H1 (cell line): Measurements from ENCODE around the gene ADGRF5. TPM values are rescaled to one million over a fixed set of nuclear protein-coding genes. Genes with fewer than 3 reads are reported as not detected.

ENCODE experiments used
- CTCF ChIA-PET: fragments of 300-600 bp; sonication (Branson Sonifier 250); formaldehyde crosslinking; loops from one replicate; lab custom pipeline; 2021; ENCODE audit not compliant: partially characterized antibody; lab: Charles Lee
- POLR2A ChIA-PET: fragments of 300-600 bp; sonication (Branson Sonifier 250); formaldehyde crosslinking; loops from one replicate; lab custom pipeline; 2021; ENCODE audit warnings: inconsistent platforms; ENCODE audit not compliant: partially characterized antibody; lab: Charles Lee
- DNase-seq, 2 experiments: peaks; one replicate each; pipeline versions ENCODE4 v3.0.0 to v3.0.0-alpha.2; 2010 to 2022; ENCODE audit warnings: low spot score in 2 of 2, low read depth in 1 of 2, mixed read lengths in 1 of 2
- FAIRE-seq: peaks from 2 replicates; lab custom pipeline; 2011; peaks lifted over from hg19 to GRCh38; lab: Jason Lieb, UNC
- H2AFZ ChIP-seq: 2 replicates; pipeline ENCODE4 v1.8.1; 2012; ENCODE audit warnings: low read length, inconsistent platforms
- H2AK5ac ChIP-seq: 2 replicates; pipeline ENCODE4 v1.6.1; 2013; ENCODE audit warnings: low read depth, low read length
- H2BK120ac ChIP-seq: replicated peaks from 2 replicates; pipeline ENCODE3; 2013; ENCODE audit warnings: low read depth, low read length, inconsistent platforms
- H2BK12ac ChIP-seq: 2 replicates; pipeline ENCODE4 v1.6.1; 2013; ENCODE audit warnings: low read depth, low read length
- H2BK15ac ChIP-seq: 2 replicates; pipeline ENCODE4 v1.6.1; 2013; ENCODE audit warnings: low read length
- H2BK20ac ChIP-seq: 2 replicates; pipeline ENCODE4 v1.6.1; 2013; ENCODE audit warnings: low read length
- H2BK5ac ChIP-seq: 2 replicates; pipeline ENCODE4 v1.6.1; 2013; ENCODE audit warnings: low read depth, low read length
- H3K14ac ChIP-seq: 2 replicates; pipeline ENCODE4 v1.6.1; 2013; ENCODE audit warnings: inconsistent platforms; ENCODE audit not compliant: insufficient read length
- H3K18ac ChIP-seq: 2 replicates; pipeline ENCODE4 v1.6.1; 2013; ENCODE audit warnings: low read length; ENCODE audit errors: extremely low read depth
- H3K23ac ChIP-seq: 2 replicates; pipeline ENCODE4 v1.6.1; 2013; ENCODE audit warnings: inconsistent platforms; ENCODE audit not compliant: insufficient read length
- H3K23me2 ChIP-seq: 2 replicates; pipeline ENCODE4 v1.6.1; 2013; ENCODE audit warnings: low read depth, low read length
- H3K27ac ChIP-seq: 2 replicates; pipeline ENCODE4 v1.6.1; 2011; ENCODE audit warnings: low read depth, low read length, inconsistent platforms
- H3K27me3 ChIP-seq, 4 experiments: replicated peaks in 1 of 4; 1 replicate in 1 of 4; 2 replicates in 3 of 4; pipeline versions ENCODE4 v1.6.1 to v1.8.1; 2011 to 2013; ENCODE audit warnings: low read length in 3 of 4, mild to moderate bottlenecking in 3 of 4, inconsistent platforms in 2 of 4, mixed read lengths in 2 of 4, moderate library complexity in 1 of 4; ENCODE audit not compliant: control insufficient read depth in 3 of 4, insufficient read depth in 3 of 4; ENCODE audit errors: extremely low read depth in 1 of 4
- H3K36me3 ChIP-seq, 4 experiments: 2 replicates each; pipeline versions ENCODE4 v1.6.1 to v1.8.1; 2011 to 2013; ENCODE audit warnings: mild to moderate bottlenecking in 4 of 4, low read length in 3 of 4, moderate library complexity in 2 of 4, control low read depth in 1 of 4, inconsistent platforms in 1 of 4; ENCODE audit not compliant: insufficient read depth in 4 of 4, control insufficient read depth in 2 of 4
- H3K4ac ChIP-seq: replicated peaks from 2 replicates; pipeline ENCODE3; 2013; ENCODE audit warnings: low read length, low read depth, mixed read lengths, inconsistent platforms; ENCODE audit not compliant: insufficient read length
- H3K4me1 ChIP-seq, 4 experiments: replicated peaks in 1 of 4; 1 replicate in 1 of 4; 2 replicates in 3 of 4; pipeline versions ENCODE4 v1.6.1 to v1.8.1; 2011 to 2013; ENCODE audit warnings: low read length in 3 of 4, inconsistent platforms in 2 of 4, mixed read lengths in 1 of 4; ENCODE audit not compliant: insufficient read depth in 4 of 4, control insufficient read depth in 3 of 4
- H3K4me2 ChIP-seq, 2 experiments: 2 replicates each; pipeline versions ENCODE4 v1.6.1 to v1.8.1; 2011 to 2013; ENCODE audit warnings: low read depth in 2 of 2, low read length in 2 of 2, control low read depth in 1 of 2, inconsistent platforms in 1 of 2, mild to moderate bottlenecking in 1 of 2; ENCODE audit not compliant: insufficient read depth in 1 of 2
- H3K4me3 ChIP-seq, 4 experiments: fragments of 200-600, 300-600 bp in 1 of 4; sonication (generic), shearing (Covaris generic), sonication (Bioruptor Twin) in 1 of 4; 2 replicates each; pipeline versions ENCODE4 v1.5.1 to v1.8.1; 2011 to 2016; ENCODE audit warnings: low read length in 4 of 4, low read depth in 3 of 4, control low read depth in 2 of 4, inconsistent platforms in 2 of 4, mild to moderate bottlenecking in 2 of 4, mixed read lengths in 1 of 4, moderate library complexity in 1 of 4; ENCODE audit not compliant: insufficient read depth in 2 of 4; ENCODE audit errors: extremely low read depth in 1 of 4
- H3K56ac ChIP-seq: replicated peaks from 2 replicates; pipeline ENCODE3; 2013; ENCODE audit warnings: low read depth, mild to moderate bottlenecking, mixed read lengths, low read length, inconsistent platforms; ENCODE audit not compliant: insufficient read length
- H3K79me1 ChIP-seq: 2 replicates; pipeline ENCODE4 v1.6.1; 2013; ENCODE audit warnings: low read depth, low read length, control low read depth
- H3K79me2 ChIP-seq, 2 experiments: 2 replicates each; pipeline versions ENCODE4 v1.6.1 to v1.8.1; 2012 to 2013; ENCODE audit warnings: low read length in 2 of 2, mild to moderate bottlenecking in 2 of 2, inconsistent platforms in 1 of 2; ENCODE audit not compliant: insufficient read depth in 2 of 2, control insufficient read depth in 1 of 2
- H3K9ac ChIP-seq, 4 experiments: replicated peaks in 1 of 4; 1 replicate in 1 of 4; 2 replicates in 3 of 4; pipeline versions ENCODE4 v1.6.1 to v1.8.1; 2011 to 2013; ENCODE audit warnings: low read depth in 3 of 4, low read length in 3 of 4, control low read depth in 2 of 4, mild to moderate bottlenecking in 2 of 4, moderate library complexity in 2 of 4, inconsistent platforms in 1 of 4; ENCODE audit errors: extremely low read depth in 1 of 4
- H3K9me3 ChIP-seq, 2 experiments: 2 replicates each; pipeline versions ENCODE4 v1.6.1 to v1.8.1; 2012 to 2013; ENCODE audit warnings: mild to moderate bottlenecking in 2 of 2, moderate library complexity in 2 of 2, control low read depth in 1 of 2, inconsistent platforms in 1 of 2, low read depth in 1 of 2, low read length in 1 of 2, mixed read lengths in 1 of 2; ENCODE audit not compliant: insufficient read depth in 2 of 2
- H4K20me1 ChIP-seq, 2 experiments: replicated peaks in 1 of 2; 2 replicates each; pipeline versions ENCODE3 to v1.8.1; 2011 to 2013; ENCODE audit warnings: inconsistent platforms in 2 of 2, low read length in 2 of 2, mild to moderate bottlenecking in 1 of 2; ENCODE audit not compliant: insufficient read depth in 2 of 2, control insufficient read depth in 1 of 2
- H4K5ac ChIP-seq: 2 replicates; pipeline ENCODE4 v1.6.1; 2013; ENCODE audit warnings: low read length, low read depth, mixed read lengths, inconsistent platforms; ENCODE audit not compliant: insufficient read length
- H4K8ac ChIP-seq: 2 replicates; pipeline ENCODE4 v1.8.0; 2013; ENCODE audit warnings: mild to moderate bottlenecking, moderate library complexity, low read length, inconsistent platforms; ENCODE audit not compliant: insufficient read depth; ENCODE audit errors: extremely low read depth
- H4K91ac ChIP-seq: replicated peaks from 2 replicates; pipeline ENCODE3; 2013; ENCODE audit warnings: low read length, mixed read lengths, inconsistent platforms; ENCODE audit not compliant: insufficient read length
- CBX5 ChIP-seq: fragments of 300-800, 300-1000 bp; sonication (generic); IDR thresholded peaks from 2 replicates; pipeline ENCODE4 v1.7.1; 2016; ENCODE audit warnings: antibody characterized with exemption, low read length, low read depth
- CBX8 ChIP-seq: fragments of 300-800, 300-1000 bp; sonication (generic); IDR thresholded peaks from 2 replicates; pipeline ENCODE4 v1.7.1; 2016; ENCODE audit warnings: low read depth, low read length, borderline replicate concordance
- CHD1 ChIP-seq: IDR thresholded peaks from 2 replicates; pipeline ENCODE4 v1.6.1; 2012; ENCODE audit warnings: low read depth, low read length, improper control_type of control experiment
- CHD2 ChIP-seq: IDR thresholded peaks from 2 replicates; pipeline ENCODE4 v1.6.1; 2012; ENCODE audit warnings: low read length, improper control_type of control experiment
- CTBP2 ChIP-seq: IDR thresholded peaks from 2 replicates; pipeline ENCODE4 v1.7.0; 2011; ENCODE audit warnings: borderline replicate concordance, mild to moderate bottlenecking, moderate library complexity, mixed read lengths, low read length; ENCODE audit not compliant: insufficient read depth, insufficient read length
- KDM1A ChIP-seq: fragments of 200-600, 300-600 bp; sonication (generic); IDR thresholded peaks from 2 replicates; pipeline ENCODE4 v1.7.1; 2016; ENCODE audit warnings: mild to moderate bottlenecking, low read length, borderline replicate concordance
- KDM4A ChIP-seq: IDR thresholded peaks from one replicate; pipeline ENCODE4 v1.7.1; 2012; ENCODE audit warnings: low read depth, mild to moderate bottlenecking, moderate library complexity, low read length, inconsistent platforms; ENCODE audit not compliant: severe bottlenecking
- RFX5 ChIP-seq: IDR thresholded peaks from 2 replicates; pipeline ENCODE4 v1.6.1; 2011; ENCODE audit warnings: low read depth, low read length, improper control_type of control experiment, borderline replicate concordance
- RXRA ChIP-seq: IDR thresholded peaks from 2 replicates; pipeline ENCODE4 v1.6.1; 2011; ENCODE audit warnings: low read depth, mild to moderate bottlenecking, low read length, moderate library complexity; ENCODE audit not compliant: insufficient read depth
- SIN3A ChIP-seq, 2 experiments: IDR thresholded peaks in 1 of 2; conservative IDR thresholded peaks in 1 of 2; 2 replicates each; pipeline ENCODE4 v1.6.1; 2011 to 2012; ENCODE audit warnings: low read length in 2 of 2, improper control_type of control experiment in 1 of 2, low read depth in 1 of 2, mild to moderate bottlenecking in 1 of 2
- SIRT6 ChIP-seq: IDR thresholded peaks from one replicate; pipeline ENCODE4 v1.7.1; 2012; ENCODE audit warnings: low read length, inconsistent platforms
- SIX5 ChIP-seq: IDR thresholded peaks from 2 replicates; pipeline ENCODE4 v1.6.1; 2011; ENCODE audit warnings: mild to moderate bottlenecking, low read depth, low read length
- WGBS, 2 experiments: shearing (Covaris generic) in 1 of 2; methylation state at CpG; one replicate each; pipeline versions ENCODE4 v1.1.6 to v1.1.7; 2013 to 2015; ENCODE audit warnings: low lambda C conversion rate in 2 of 2, mixed read lengths in 2 of 2, inconsistent platforms in 1 of 2, low coverage in 1 of 2, missing lambda C conversion rate in 1 of 2; ENCODE audit not compliant: insufficient replicate concordance in 2 of 2, insufficient coverage in 1 of 2, insufficient read length in 1 of 2; ENCODE audit errors: extremely low coverage in 1 of 2, missing lambda C conversion rate in 1 of 2; 5-methylcytosine and 5-hydroxymethylcytosine counted together
- polyA plus RNA-seq, 7 experiments: library from polyadenylated mRNA; depleted of rRNA in 3 of 7; stranded (reverse) in 5 of 7; unstranded in 2 of 7; fragments of >200 nt in 5 of 7; fragments of 200-250 nt in 2 of 7; gene quantifications; 1 replicate in 5 of 7; 2 replicates in 1 of 7; 4 replicates in 1 of 7; pipeline versions ENCODE4 v1.2.1 to v1.2.3, GENCODE V29; 2011 to 2013; ENCODE audit warnings: missing spikeins in 2 of 7, mixed read lengths in 2 of 7
- total RNA-seq: library from RNA; stranded (reverse); fragmentation: NEBNext Ultra II Directional; extraction: Animal tissue kit (Norgen Biotek cat#: 25700); gene quantifications from 2 replicates; pipeline ENCODE4 v1.2.1, GENCODE V29; 2021
- TF ChIP-seq, protein P1 (sequence below): IDR thresholded peaks from 2 replicates; pipeline ENCODE4 v1.6.1; 2011; ENCODE audit warnings: low read length, improper control_type of control experiment
- TF ChIP-seq, protein P2 (sequence below): IDR thresholded peaks from 2 replicates; pipeline ENCODE4 v1.6.1; 2012; ENCODE audit warnings: inconsistent platforms

The ADGRF5 gene
- total and polyA plus RNA-seq, 2 of the 8 experiments (the other 6 are each of a cell fraction or from before 2014, with no cell fraction given), result 0.06 TPM; not detected in 1

DNA sequence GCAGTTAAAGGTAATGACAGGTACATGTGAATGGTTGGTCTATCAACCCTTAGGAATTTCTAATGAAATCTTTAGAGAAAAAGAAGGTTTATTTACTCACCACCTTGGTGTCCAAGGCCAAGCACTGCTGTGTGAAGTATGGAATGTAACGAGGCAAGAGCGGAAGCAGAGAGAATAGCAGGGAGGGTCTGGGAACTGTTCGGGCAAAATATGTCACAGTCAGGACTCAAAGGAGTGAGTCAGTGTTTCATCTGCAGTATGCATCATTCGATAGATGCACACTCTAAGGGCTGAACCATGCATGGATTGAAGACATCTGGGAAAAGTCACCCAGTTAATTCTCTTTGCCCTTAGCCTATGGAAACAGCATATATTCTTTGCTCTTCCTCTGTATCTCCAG, 33.2 kb downstream of the ADGRF5 start:
- H3K27ac ChIP-seq, result no peak overlapping the region
- TF ChIP-seq CHD1 (no peak), CTBP2 (no peak), CHD2 (no peak), CBX8 (no peak), CBX5 (no peak), SIX5 (no peak), KDM1A (no peak), SIN3A (conservative IDR thresholded peaks at IDR 0.05 in 1 of 2, IDR thresholded peaks at IDR 0.05 in 1 of 2; ENCODE audit: low read depth in 1 of 2, low read length in 2 of 2) (no peak), RXRA (no peak), KDM4A (no peak), RFX5 (no peak), SIRT6 (no peak)
- TF ChIP-seq, protein P1, sequence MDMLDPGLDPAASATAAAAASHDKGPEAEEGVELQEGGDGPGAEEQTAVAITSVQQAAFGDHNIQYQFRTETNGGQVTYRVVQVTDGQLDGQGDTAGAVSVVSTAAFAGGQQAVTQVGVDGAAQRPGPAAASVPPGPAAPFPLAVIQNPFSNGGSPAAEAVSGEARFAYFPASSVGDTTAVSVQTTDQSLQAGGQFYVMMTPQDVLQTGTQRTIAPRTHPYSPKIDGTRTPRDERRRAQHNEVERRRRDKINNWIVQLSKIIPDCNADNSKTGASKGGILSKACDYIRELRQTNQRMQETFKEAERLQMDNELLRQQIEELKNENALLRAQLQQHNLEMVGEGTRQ, result no peak
- TF ChIP-seq, protein P2, sequence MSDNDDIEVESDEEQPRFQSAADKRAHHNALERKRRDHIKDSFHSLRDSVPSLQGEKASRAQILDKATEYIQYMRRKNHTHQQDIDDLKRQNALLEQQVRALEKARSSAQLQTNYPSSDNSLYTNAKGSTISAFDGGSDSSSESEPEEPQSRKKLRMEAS, result no peak

More for the DNA sequence above, 33.2 kb downstream of the ADGRF5 start:
- H2BK15ac ChIP-seq, result no peak overlapping the region
- H2BK120ac ChIP-seq, result no peak overlapping the region
- no peak overlapping the region for H3K4me3 ChIP-seq
- no peak overlapping the region for H2BK5ac ChIP-seq
- H2BK20ac ChIP-seq, result no peak overlapping the region
- H3K79me1 ChIP-seq, result no peaks in the 10 kb centered on the region
- no peak overlapping the region for H2AK5ac ChIP-seq
- CTCF ChIA-PET, result no interaction called here
- H2BK12ac ChIP-seq, result no peak overlapping the region
- H3K4me1 ChIP-seq, result no peaks in the 10 kb centered on the region
- H3K23ac ChIP-seq, result no peak overlapping the region
- H3K9ac ChIP-seq, result no peak overlapping the region
- H4K91ac ChIP-seq, result no peak overlapping the region
- no peak overlapping the region for H2AFZ ChIP-seq
- H3K14ac ChIP-seq, result no peak overlapping the region
- H3K4me2 ChIP-seq, result no peak overlapping the region
- H3K27me3 ChIP-seq, result no peaks in the 10 kb centered on the region
- H3K18ac ChIP-seq, result no peak overlapping the region
- no peak for FAIRE-seq
- H3K56ac ChIP-seq, result no peak overlapping the region
- no peak overlapping the region for H3K4ac ChIP-seq
- H4K5ac ChIP-seq, result no peak overlapping the region
- no peaks in the 10 kb centered on the region for H3K79me2 ChIP-seq
- H4K20me1 ChIP-seq, result no peaks in the 10 kb centered on the region
- H4K8ac ChIP-seq, result no peak overlapping the region
- POLR2A ChIA-PET, result no interaction called here
- H3K9me3 ChIP-seq, result no peaks in the 10 kb centered on the region
- no peaks in the 10 kb centered on the region for H3K23me2 ChIP-seq
- H3K36me3 ChIP-seq, result no peaks in the 10 kb centered on the region
- no peak for DNase-seq
- 83% methylated on average over 4 of the region's 4 CpGs; no CpG with 5 or more reads in 1 of the 2 experiments for WGBS, 2 experiments
